Measurements from ENCODE around the gene HTR7.

Gene HTR7

DNA sequence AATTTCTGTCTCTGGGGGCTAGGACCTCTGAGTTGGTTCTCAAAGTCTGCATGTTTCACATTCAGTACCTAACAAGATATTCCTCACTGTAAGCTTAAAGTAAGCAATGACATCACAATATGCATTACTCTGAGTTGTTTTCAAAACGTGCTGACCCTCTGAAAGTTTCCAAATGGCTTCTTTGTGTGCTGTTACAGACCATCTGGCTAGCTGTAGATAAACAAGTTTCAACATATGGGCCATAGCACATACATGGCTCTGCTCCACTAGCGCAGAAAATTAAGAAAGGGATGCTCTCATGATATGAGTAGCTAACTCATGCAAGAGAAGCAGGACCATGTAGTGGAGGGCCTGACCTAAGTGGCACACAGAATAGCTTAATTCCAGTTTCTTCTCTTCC lies 119.0 kb downstream of the HTR7 start:
- TF ChIP-seq, protein P1, sequence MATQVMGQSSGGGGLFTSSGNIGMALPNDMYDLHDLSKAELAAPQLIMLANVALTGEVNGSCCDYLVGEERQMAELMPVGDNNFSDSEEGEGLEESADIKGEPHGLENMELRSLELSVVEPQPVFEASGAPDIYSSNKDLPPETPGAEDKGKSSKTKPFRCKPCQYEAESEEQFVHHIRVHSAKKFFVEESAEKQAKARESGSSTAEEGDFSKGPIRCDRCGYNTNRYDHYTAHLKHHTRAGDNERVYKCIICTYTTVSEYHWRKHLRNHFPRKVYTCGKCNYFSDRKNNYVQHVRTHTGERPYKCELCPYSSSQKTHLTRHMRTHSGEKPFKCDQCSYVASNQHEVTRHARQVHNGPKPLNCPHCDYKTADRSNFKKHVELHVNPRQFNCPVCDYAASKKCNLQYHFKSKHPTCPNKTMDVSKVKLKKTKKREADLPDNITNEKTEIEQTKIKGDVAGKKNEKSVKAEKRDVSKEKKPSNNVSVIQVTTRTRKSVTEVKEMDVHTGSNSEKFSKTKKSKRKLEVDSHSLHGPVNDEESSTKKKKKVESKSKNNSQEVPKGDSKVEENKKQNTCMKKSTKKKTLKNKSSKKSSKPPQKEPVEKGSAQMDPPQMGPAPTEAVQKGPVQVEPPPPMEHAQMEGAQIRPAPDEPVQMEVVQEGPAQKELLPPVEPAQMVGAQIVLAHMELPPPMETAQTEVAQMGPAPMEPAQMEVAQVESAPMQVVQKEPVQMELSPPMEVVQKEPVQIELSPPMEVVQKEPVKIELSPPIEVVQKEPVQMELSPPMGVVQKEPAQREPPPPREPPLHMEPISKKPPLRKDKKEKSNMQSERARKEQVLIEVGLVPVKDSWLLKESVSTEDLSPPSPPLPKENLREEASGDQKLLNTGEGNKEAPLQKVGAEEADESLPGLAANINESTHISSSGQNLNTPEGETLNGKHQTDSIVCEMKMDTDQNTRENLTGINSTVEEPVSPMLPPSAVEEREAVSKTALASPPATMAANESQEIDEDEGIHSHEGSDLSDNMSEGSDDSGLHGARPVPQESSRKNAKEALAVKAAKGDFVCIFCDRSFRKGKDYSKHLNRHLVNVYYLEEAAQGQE (IDR thresholded peaks at IDR 0.05; ENCODE audit: insufficient read depth in 1 of 2, low read depth in 2 of 2, low read length in 2 of 2) = no peak

DNA sequence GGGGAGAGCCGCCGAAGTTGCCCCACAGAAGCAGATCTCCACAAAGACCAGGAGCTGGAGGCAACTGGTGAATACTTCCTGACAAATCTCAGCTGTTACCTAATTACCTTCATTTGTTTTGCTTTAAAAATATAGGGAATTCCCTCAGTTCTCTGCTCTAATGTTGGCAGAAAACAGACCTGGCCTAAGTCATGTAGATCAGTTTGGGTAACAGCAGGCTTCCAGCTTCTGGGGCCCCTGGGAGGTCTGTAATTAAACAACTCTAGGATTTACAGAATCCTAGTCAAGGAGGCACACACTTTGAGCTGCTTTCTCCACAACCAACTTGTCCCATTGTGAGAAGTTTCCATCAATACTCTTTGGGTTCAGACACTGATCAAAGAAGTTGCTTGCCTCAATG lies 123.4 kb downstream of the HTR7 start:
- TF ChIP-seq, protein P1 (IDR thresholded peaks at IDR 0.05; ENCODE audit: insufficient read depth in 1 of 2, low read depth in 2 of 2, low read length in 2 of 2) = no peak
- TF ChIP-seq POLR2AphosphoS5 (IDR thresholded peaks at IDR 0.05; ENCODE audit: low read depth, low read length) (no peak), FOXP2 (optimal IDR thresholded peaks at IDR 0.05; ENCODE audit: borderline replicate concordance, extremely low read depth, extremely low read length, insufficient read depth) (no peak), SIN3A (IDR thresholded peaks at IDR 0.05; ENCODE audit: borderline replicate concordance, insufficient read depth, low read length) (no peak), TAF1 (IDR thresholded peaks at IDR 0.05; ENCODE audit: borderline replicate concordance, insufficient read depth, low read length) (no peak)

DNA sequence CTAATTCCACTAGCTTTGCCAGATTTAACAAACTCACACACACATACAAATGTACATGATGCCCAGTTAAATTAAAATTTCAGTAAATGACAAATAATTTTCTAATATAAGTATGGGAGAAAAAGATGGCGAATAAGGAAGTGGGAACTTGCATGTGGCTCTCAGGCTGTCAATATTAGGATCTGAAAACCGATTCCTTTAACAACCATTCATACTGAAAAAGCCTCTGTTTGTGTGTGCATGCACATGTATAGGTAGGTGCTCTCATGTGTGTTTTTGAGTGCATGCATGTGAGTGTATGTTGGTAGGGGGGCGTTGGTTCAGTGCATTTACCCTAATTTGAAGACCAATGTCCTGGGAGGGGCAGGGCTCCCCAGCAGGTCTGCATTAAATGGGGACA lies 125.3 kb downstream of the HTR7 start:
- TF ChIP-seq FOXP2 (optimal IDR thresholded peaks at IDR 0.05; ENCODE audit: borderline replicate concordance, extremely low read depth, extremely low read length, insufficient read depth) (no peak), TAF1 (IDR thresholded peaks at IDR 0.05; ENCODE audit: borderline replicate concordance, insufficient read depth, low read length) (no peak), POLR2AphosphoS5 (IDR thresholded peaks at IDR 0.05; ENCODE audit: low read depth, low read length) (no peak), SIN3A (IDR thresholded peaks at IDR 0.05; ENCODE audit: borderline replicate concordance, insufficient read depth, low read length) (no peak)
- TF ChIP-seq, protein P1 (IDR thresholded peaks at IDR 0.05; ENCODE audit: insufficient read depth in 1 of 2, low read depth in 2 of 2, low read length in 2 of 2) = no peak

DNA sequence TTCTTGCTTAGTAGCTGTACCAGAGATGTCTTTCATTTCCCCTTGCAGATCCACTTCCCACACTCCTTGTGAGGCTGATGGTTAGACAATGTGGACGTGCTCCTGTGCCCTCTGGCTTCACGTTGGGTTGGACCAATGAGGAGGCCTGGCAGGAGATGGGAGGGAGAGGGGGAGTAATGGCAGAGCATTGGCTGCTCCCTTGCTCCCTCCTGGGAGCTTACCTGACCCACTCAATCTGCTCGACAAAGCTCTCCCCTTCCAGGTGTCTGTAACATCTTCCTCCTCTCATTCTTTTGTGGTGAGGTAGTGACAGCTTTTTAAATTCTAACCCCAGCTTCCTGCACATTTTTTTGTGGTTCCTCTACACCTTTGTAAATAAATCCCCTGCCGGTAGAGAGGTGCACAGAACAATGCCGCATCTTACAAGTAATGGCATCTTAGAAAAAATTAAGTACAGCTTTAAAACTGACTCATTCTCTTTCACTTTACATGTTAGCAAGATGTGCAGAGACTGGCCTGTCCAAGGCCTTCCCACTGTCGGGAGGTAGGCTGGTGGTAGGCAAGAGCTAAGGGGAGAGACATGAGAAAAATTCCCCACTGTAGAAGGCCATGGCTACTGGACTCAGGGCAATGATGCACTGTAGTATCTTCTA lies 134.3 kb downstream of the HTR7 start:
- TF ChIP-seq POLR2AphosphoS5 (IDR thresholded peaks at IDR 0.05; ENCODE audit: low read depth, low read length) = no peak
- no peak for TF ChIP-seq TAF1 (IDR thresholded peaks at IDR 0.05; ENCODE audit: borderline replicate concordance, insufficient read depth, low read length)
- no peak for TF ChIP-seq FOXP2 (optimal IDR thresholded peaks at IDR 0.05; ENCODE audit: borderline replicate concordance, extremely low read depth, extremely low read length, insufficient read depth)
- TF ChIP-seq SIN3A (IDR thresholded peaks at IDR 0.05; ENCODE audit: borderline replicate concordance, insufficient read depth, low read length) = no peak
- TF ChIP-seq, protein P1 (IDR thresholded peaks at IDR 0.05; ENCODE audit: insufficient read depth in 1 of 2, low read depth in 2 of 2, low read length in 2 of 2) = no peak

DNA sequence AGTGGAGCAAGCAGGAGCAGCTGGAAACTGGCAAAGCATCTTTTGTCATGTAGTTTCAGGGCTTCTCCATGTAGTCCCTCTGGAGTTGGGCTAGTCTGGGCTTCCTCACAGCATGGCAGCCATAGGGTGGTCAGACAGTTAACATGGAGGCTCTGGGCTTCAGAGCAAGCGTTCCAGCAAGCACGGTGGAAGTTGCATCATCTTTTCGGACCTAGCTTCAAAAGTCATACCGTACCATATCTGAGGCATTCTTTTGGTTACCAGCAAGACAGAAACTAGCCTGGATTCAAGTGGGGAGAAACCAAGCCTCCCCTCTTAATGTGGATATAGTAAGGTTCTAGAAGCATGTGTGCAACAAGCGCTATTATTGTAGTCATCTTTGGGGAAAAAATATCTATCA lies 135.0 kb downstream of the HTR7 start:
- TF ChIP-seq SIN3A (IDR thresholded peaks at IDR 0.05; ENCODE audit: borderline replicate concordance, insufficient read depth, low read length) = no peak
- TF ChIP-seq, protein P1 (IDR thresholded peaks at IDR 0.05; ENCODE audit: insufficient read depth in 1 of 2, low read depth in 2 of 2, low read length in 2 of 2) = no peak
- TF ChIP-seq FOXP2 (optimal IDR thresholded peaks at IDR 0.05; ENCODE audit: borderline replicate concordance, extremely low read depth, extremely low read length, insufficient read depth) = no peak
- TF ChIP-seq POLR2AphosphoS5 (IDR thresholded peaks at IDR 0.05; ENCODE audit: low read depth, low read length) = no peak
- TF ChIP-seq TAF1 (IDR thresholded peaks at IDR 0.05; ENCODE audit: borderline replicate concordance, insufficient read depth, low read length) = no peak
